GM21381 (cell line): ENCODE results near the gene RSPRY1.
"Not testable (repeated sequence)": the region's sequence is repeated elsewhere in the genome, so short reads cannot be mapped to it uniquely, and the experiment has no call there.

ENCODE experiments used
- ATAC-seq: cut with Tn5 transposase; IDR thresholded peaks from one replicate; pipeline ENCODE4 v1.9.1; 2021; ENCODE audit warnings: mild to moderate bottlenecking, moderate library complexity; ENCODE audit not compliant: unreplicated experiment

Gene RSPRY1

DNA sequence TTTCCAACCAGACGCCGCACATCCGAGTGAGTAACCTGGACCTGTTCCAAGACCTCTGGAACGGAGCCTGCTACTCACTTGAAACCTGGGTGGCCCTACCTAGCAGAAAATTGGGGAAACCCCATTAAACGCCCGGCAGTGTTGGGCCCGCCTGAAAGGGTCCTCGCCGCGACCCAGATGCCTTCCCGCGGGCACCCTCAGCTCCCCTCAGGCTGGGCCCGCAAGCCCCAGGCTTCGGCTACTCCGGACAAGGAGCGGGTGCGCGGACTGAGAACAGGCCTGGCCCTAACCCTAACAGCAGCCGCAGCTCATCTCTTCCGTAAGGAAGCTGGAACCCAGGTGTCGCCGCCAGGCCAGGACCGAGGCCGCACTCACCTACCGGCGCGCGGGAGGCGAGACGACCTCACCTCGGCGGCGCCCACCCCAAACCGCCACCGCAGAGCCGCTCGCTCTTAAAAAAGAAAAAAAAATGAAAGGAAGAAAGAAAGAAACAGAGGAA, 634 bp upstream of the RSPRY1 start:
- peak; percentile 37 for ATAC-seq

DNA sequence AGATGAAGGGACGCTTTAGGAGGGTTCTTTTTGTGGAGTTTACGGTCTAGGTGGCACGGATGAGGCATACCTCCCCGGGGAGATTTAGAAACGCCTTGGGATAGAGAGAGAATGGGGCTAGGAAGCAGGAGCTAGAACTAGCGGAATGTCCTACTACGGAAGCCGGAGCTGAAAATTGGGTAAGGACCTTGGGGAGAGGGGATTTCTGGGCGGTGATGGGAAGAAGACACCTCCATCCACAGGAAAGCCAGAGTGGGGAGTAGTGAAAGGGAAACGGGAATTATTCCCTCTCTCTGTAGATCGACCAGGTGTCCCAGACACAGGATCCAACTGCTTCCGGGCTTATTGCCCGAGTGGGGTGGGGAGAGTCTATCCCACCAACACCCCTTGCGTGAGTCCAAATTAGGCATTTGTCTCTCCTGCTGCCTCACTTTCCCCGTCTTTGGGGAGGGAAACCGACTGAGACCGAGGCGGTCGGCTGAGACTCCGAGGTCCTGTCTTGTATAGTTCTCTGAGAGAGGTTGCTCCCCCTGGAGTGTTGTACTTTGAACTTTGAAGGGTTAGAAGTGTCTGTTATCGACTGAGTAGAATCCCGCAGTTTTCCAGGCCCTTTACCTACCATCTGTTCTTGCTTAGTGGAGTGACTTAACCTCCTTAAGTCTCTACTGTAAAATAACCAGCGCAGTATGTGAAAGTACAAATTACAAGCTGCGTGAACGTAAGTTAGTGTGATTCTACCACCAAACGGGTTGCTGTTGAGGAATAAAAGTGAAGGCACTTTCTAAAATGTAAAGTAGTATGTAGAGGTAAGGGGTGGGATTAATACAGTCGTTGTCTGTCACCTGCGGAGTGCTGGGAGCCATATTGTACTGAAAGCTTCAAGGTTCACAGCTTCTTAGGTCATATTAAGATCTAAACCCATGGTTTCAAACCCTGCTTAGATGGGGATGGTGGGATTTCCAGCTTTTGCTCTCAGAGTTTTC, 1.0 kb downstream of the RSPRY1 start:
- no peak for ATAC-seq

DNA sequence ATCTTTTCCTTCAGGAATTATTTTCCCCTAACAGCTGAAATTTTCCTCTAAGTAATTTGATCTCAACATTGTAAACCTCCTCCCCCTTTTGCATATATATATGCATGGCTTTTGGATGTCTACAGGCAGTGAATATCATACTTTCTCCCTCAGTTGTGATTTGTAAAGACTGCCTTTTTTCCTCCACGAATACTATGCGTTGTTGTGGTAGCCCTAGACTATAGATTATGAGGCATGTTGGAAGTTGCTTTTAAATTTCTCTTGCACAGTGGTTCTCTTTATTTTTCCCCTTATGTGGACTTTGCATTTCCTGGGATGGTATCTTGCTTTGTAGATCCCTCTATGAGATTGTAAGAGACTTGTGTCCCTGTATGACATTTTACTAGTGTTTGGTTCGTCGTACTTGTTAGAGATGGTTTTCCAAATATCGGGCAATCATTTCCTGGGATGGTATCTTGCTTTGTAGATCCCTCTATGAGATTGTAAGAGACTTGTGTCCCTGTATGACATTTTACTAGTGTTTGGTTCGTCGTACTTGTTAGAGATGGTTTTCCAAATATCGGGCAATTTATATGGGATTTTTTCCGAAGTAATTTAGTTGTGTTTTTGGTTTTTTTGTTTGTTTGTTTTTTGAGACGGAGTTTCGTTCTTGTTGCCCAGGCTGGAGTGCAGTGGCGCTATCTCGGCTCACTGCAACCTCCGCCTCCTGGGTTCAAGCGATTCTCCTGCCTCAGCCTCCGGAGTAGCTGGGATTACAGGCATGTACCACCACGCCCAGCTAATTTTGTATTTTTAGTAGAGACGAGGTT, 2.0 kb downstream of the RSPRY1 start:
- ATAC-seq = not testable (repeated sequence)

DNA sequence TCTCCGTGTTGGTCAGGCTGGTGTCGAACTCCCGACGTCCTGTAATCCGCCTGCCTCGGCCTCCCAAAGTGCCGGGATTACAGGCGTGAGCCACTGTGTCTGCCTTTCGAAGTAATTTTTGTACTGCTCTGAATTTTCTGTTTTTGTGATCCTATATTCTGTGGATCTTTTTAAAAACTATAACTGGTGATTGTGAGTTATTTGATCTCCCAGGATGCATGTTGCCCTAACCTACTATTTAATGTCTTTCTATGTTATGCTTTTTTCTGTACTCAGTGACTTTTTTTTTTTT, 2.5 kb downstream of the RSPRY1 start:
- ATAC-seq = no peak

DNA sequence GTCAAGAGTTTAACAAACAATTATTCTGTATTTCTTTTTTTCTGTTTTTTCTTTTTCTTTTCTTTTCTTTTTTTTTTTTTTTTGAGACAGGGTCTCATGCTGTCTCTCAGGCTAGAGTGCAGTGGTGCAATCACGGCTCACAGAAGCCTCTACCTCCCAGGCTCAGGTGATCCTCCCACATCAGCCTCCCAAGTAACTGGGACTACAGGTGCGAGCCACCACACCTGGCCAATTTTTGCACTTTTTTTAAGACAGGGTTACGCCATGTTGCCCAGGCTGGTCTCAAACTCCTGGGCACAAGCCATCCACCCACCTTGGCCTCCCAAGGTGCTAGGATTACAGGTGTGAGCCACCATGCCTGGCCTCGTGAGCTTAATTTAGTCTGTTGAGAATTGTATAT, 3.4 kb downstream of the RSPRY1 start:
- ATAC-seq = not testable (repeated sequence)

DNA sequence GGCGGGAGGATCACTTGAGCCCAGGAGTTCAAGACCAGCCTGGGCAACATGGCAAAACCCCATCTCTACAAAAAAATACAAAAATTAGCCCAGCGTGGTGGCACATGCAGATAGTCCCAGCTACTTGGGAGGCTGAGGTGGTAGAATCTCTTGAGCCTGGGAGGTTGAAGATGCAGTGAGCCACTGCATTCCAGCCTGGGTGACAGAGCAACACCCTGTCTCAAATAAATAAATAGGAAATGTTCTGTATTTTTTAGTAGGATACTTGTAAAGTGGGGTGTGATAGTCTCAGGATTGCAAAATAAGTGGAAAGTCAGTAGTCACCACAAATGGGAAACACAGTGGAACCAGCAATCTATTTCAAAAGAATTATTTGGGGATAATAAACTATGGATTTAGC, 4.0 kb downstream of the RSPRY1 start:
- ATAC-seq = no peak

DNA sequence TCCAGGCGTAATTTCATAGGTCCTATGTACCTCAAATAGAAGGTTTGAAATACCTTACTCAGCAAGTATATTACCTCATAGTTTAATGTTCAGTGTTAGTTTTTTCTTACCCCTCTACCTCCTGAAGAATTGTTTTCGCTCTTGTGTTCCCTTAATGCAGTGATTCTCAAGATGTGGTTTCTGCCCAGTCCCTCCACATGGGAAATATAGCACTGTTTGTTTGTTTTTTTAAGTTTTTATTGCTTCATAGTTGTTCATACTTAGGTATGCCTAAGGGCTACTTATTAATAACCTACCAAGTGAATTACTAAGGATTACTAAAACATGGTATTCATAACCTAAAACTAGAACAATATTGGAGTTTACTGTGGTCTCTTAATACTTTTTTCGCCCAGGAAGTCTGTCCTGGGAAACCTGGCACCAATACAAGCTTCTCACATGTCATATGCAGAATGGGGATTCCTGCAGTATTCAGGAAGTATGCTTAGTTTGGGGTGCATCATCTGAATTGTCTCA, 5.0 kb downstream of the RSPRY1 start:
- ATAC-seq = no peak

DNA sequence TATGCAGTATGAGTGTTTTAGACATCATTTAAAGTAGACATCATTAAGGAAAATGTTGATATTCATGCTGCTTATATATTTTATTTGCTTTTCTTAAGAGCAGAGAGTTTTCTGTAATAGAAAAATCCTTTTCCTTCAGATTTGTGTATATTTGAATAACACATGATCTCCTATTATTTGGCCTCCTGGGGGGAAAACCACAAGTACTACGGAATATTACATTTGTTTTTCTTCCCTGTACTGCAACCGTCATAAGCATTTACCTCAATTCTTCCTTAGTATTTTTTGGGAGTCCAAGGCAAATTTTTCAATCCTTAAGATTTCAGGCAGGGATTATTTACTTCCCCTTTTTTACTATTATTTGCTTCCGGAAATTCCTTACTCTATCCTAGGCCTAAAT, 6.0 kb downstream of the RSPRY1 start:
- no peak for ATAC-seq

DNA sequence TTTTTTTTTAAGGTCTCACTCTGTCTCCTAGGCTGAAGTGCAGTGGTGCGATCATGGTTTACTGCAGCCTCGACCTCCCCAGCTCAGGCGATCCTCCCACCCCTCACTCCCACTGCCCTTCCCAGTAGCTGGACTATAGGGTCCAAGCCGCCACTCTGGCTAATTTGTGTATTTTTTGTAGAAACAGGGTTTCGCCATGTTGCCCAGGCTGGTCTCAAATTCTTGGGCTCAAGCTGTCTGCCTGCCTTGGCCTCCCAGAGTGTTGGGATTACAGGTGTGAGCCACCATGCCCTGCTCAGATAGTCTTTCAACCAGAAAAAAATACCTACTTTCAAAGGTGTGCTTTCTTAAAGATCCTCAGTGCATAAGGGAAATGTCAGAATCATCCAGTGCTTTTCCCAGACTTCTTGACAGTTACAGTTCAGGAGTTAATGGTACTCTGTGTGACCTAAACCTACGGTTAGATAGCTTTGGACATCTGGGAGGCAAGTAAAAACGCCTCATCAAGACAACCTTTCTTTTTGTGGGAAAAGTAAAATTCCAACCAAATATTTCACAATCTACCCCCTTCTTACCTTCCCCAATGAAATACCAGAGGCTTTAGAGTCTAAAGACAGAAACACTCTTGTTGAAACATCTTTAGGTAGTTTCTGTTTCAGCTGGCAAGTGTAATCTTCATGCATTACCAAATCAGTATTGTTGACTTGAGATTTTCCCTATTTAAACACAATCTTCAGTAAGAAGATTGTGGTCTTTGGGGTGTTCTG, 6.8 kb downstream of the RSPRY1 start:
- ATAC-seq = no peak

DNA sequence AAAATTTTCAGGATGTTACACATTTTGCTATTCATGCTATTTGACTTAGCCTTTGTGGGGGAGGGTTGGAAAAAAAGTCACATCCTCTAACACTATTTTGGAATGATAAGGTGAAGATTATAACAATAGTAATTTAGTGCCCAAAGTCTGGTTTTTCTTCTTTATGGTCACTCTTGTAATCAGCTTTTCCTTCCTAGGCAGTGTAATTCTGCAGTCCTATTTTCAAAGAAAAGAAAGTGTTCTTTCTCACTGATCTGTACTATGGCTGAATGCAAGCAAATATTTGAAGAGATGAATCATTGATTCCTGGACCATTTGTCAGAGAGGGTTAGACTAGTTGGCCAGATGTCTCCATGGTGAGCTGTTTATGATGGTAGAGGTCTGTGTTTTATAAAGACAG, 8.4 kb downstream of the RSPRY1 start:
- ATAC-seq = no peak

DNA sequence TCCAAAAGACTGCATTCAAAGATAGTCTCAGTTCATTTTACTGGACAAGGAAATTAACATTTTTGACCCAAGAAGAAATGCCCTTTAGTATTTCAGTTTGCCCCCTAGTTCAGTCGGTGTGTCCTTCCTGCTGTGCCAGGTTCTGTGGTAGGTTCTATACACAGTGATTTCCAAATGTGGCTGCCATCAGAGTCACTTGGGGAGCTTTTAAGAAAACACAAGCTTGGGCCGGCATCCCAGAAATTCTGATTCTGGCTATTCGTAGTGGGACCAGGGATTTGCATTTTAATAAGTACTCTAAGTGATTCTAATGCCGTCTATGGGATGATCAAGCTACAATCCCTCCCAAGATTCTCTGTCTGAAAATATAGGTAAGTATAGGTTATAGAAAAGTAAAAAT, 10.2 kb downstream of the RSPRY1 start:
- no peak for ATAC-seq

DNA sequence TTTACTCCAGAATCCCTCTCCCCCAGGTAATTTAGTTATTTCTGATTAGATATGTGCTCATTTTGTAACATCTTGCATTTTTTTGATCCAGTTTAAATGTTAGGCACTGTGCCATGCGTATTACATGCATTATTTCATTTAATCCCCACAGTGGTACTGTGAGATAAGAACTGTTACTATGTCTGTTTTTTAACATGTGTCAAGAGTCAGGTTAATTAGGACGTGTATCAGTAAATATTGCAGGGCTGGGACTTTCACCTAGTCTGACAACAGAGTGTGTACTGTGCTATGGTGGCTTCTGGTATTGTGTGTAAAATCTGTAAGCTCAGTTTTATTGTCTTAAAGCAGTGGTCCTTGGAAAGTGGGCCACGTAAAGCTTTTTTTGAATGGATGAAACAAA, 10.6 kb downstream of the RSPRY1 start:
- no peak for ATAC-seq

DNA sequence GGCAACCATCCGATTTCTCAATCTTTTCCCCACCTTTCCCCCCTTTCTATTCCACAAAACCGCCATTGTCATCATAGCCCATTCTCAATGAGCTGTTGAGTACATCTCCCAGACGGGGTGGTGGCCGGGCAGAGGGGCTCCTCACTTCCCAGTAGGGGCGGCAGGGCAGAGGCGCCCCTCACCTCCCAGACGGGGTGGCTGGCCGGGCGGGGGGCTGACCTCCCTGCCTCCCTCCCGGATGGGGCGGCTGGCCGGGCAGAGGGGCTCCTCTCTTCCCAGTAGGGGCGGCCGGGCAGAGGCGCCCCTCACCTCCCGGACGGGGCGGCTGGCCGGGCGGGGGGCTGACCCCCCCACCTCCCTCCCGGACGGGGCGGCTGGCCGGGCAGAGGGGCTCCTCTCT, 14.2 kb downstream of the RSPRY1 start:
- ATAC-seq = not testable (repeated sequence)

DNA sequence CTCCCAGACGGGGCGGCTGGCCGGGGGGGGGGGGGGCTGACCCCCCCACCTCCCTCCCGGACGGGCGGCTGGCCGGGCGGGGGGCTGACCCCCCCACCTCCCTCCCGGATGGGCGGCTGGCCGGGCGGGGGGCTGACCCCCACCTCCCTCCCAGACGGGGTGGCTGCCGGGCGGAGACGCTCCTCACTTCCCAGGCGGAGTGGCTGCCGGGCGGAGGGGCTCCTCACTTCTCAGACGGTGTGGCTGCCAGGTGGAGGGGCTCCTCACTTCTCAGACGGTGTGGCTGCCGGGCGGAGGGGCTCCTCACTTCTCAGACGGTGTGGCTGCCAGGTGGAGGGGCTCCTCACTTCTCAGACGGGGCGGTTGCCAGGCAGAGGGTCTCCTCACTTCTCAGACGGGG, 14.8 kb downstream of the RSPRY1 start:
- ATAC-seq = not testable (repeated sequence)

DNA sequence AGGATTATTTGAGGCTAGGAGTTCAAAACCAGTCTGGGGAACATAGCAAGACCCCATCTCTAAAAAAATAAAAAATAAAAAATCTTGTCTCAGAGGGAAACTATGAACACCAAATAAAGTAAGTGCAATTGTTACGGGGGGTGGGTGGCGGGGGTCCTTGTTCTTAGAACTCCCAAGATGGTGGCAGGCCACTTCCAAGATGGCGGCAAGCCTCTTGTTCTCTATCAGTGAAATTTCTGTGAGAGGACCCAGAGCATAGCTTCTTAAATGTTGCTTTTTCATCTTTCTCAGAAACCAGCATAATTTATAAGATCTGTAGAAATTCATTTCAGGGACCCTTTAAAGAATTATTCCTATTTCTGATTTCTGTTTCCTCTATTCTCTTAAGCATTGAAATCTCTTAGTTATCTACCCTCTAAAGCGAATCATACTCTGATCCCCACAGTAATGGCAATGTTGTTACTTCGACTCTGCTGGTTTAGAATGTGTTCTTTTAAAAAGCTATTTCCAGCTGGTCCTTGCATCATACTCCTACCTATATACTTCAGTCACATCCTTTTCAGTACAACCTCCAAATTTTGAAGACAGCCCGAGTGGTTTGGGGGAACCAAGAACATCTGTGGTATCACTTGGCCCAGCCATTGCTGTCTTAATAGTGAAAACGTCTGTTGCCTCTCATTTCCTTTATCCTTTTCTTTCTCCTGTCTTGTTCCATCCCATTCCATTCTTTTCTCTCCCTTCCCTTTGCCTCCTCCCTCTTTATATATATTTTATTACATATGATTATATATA, 16.2 kb downstream of the RSPRY1 start:
- no peak for ATAC-seq

DNA sequence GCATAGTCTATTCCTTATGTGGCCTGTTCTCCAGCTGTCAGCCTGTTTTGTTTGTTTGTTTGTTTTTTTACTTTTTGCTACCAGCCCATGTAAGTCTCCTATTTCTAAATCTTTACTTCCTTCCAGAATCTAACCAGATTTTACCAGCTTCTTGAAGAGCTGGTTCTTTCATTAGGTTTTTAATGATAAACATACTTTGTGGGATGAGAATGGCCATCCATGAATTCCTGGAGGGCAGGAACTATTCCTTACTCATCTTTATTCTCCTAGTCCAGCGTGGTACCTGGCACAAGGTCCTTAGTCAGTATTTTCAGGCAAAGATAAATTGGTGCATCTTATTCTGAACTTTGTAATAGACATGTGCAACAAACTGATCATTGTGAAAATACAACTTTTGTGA, 17.3 kb downstream of the RSPRY1 start:
- no peak for ATAC-seq

DNA sequence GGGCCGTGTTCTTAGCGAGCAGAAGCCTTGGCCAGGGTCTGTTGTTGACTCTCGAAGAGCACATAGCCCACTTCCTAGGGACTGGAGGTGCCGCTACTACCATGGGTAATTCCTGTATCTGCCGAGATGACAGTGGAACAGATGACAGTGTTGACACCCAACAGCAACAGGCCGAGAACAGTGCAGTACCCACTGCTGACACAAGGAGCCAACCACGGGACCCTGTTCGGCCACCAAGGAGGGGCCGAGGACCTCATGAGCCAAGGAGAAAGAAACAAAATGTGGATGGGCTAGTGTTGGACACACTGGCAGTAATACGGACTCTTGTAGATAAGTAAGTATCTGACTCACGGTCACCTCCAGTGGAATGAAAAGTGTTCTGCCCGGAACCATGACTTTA, 18.5 kb downstream of the RSPRY1 start:
- no peak for ATAC-seq

DNA sequence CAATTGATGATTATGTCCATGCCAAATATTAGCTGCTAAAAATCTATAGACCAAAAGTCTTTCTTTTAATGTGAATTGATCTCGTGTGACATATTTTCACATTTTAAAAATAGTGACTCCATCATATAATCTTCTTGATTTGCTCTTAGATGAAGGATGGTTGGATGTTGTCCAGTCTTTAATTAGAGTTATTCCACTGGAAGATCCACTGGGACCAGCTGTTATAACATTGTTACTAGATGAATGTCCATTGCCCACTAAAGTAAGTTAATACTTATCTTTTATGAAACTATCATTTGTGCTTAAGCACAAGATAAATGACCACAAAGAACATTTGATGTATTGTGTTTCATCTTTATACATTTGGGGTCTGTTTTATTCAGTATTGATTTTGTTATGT, 22.8 kb downstream of the RSPRY1 start:
- ATAC-seq = no peak

DNA sequence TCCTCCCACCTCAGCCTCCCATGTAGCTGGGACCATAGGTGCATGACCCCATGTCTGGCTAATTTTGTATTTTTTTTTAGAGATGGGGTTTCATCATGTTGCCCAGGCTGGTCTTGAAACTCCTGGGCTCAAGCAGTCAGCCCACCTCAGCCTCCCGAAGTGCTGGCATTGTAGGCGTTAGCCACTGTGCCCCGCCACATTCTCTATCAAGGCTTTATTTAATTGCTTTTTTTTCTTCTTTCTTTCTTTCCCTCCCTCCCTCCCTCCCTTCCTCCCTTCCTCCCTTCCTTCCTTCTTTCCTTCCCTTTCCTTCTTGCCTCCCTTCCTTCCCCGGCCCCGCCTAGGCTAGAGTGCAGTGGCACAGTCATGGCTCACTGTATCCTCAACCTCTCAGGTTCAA, 23.7 kb downstream of the RSPRY1 start:
- ATAC-seq = no peak

DNA sequence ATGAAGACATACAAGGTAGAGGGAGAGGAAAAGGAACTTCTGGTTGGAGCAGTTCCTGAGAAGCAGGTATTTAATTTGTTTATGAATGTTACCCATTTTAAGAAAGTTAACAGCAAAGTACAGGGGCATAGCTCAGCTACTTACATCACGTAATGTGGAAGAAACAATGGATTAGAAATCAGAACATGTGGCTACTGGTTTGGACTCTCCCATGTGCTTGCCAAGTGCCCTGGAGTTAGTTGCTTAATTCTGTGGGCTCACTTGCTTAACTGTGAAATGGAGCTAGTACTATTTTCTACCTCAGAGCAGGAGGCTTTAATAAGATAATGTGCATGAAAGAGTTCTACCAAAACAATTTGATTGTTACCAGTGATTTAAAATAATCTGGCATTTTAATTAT, 27.3 kb downstream of the RSPRY1 start:
- no peak for ATAC-seq
